ENCODE results near the gene LRP8. TPM values are rescaled to one million over a fixed set of nuclear protein-coding genes. Genes with fewer than 3 reads are reported as not detected.
"Not testable (repeated sequence)": the region's sequence is repeated elsewhere in the genome, so short reads cannot be mapped to it uniquely, and the experiment has no call there.

LRP8 gene
- total and polyA plus RNA-seq, 12 donors: 0.37 to 4.7 (median 2.2) TPM

GRCh38 chr1:53286955-53287354, 40.9 kb downstream of the LRP8 start:
- H3K9me3 ChIP-seq: no peaks in the 10 kb centered on the region
- H3K36me3 ChIP-seq: peaks cover 0 to 15% (median 0%) of the 10 kb centered on the region in 9 donors
- ATAC-seq: no peak
- 84 to 85% methylated on average over 4 of the region's 4 CpGs for WGBS, 2 donors
- intact Hi-C loops (cut with DNase I): no loop called here
- peaks cover 0 to 27% (median 4%) of the 10 kb centered on the region in 9 donors for H3K4me1 ChIP-seq
- no peak for DNase-seq
- no peak for TF ChIP-seq CTCF (IDR thresholded peaks at IDR 0.05)
- no peak overlapping the region for H3K27ac ChIP-seq
- H3K27me3 ChIP-seq: no peaks in the 10 kb centered on the region
- H3K4me3 ChIP-seq: no peak overlapping the region

DNA sequence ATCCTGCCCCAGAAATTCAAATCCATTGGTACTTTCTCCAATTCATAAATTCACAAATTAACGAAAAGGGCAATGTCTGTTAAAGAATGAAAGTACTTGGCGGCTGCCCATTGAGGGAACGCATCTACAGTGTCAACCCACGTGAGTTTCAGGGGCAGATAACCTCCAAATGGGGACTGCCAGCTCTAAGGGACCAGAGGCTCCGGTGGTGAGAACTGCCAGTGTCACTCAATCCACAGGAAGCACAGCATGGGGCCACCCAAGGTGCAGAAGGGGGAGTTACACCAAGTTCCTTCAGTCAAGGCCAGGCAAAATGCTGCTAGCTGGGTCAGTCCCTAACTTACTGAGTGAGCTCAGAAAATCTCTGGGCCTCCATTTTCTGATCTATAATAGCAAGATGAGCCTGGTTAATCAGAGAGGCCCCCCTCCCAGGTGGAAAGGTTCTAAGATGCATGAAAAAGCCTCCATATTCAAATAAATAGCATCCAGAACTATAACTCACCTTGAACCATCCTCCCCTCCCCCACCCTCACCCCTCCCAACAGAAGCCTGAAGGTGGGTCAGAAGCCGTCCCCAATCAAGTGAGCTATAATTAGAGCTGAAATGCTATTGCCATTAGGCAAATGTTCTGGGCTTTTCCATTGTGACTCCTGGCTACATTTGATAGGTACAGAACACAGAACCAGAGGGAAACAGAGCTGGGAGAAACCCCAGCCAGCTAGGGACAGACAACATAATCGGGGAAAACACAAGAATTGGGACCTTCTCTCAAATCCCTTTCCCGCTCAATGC, 41.7 kb downstream of the LRP8 start:
- DNase-seq (no peak), ATAC-seq (peak in 6 of 8 donors; percentile 45 to 80 (median 64))
- Histone ChIP-seq H3K9me3 (no peaks in the 10 kb centered on the region), H3K27ac (no peak overlapping the region), H3K4me1 (peaks cover 0 to 27% (median 4%) of the 10 kb centered on the region in 9 donors), H3K4me3 (no peak overlapping the region), H3K36me3 (peaks cover 0 to 15% (median 0%) of the 10 kb centered on the region in 9 donors), H3K27me3 (no peaks in the 10 kb centered on the region)
- no peak for TF ChIP-seq CTCF (IDR thresholded peaks at IDR 0.05)
- intact Hi-C loops (cut with DNase I): loop anchor here in 1 of 10 donors (2.0 kb wide), 1 partner anchor 45 kb away; no protein-coding TSS in a partner anchor
- 67 to 71% methylated on average over 8 of the region's 8 CpGs for WGBS, 2 donors

- Histone ChIP-seq H3K4me1 (peaks cover 0 to 27% (median 4%) of the 10 kb centered on the region in 9 donors), H3K36me3 (peaks cover 0 to 15% (median 0%) of the 10 kb centered on the region in 9 donors), H3K9me3 (no peaks in the 10 kb centered on the region), H3K4me3 (no peak overlapping the region), H3K27me3 (no peaks in the 10 kb centered on the region), H3K27ac (no peak overlapping the region)
- intact Hi-C loops (cut with DNase I): loop anchor here in 1 of 10 donors (2.0 kb wide), 1 partner anchor 45 kb away; no protein-coding TSS in a partner anchor
- 76 to 84% methylated on average over 5 of the region's 5 CpGs for WGBS, 2 donors
- no peak for TF ChIP-seq CTCF (IDR thresholded peaks at IDR 0.05)
- ATAC-seq (no peak), DNase-seq (no peak)
Observed at GRCh38 chr1:53285546-53285945, 42.3 kb downstream of the LRP8 start.

DNA sequence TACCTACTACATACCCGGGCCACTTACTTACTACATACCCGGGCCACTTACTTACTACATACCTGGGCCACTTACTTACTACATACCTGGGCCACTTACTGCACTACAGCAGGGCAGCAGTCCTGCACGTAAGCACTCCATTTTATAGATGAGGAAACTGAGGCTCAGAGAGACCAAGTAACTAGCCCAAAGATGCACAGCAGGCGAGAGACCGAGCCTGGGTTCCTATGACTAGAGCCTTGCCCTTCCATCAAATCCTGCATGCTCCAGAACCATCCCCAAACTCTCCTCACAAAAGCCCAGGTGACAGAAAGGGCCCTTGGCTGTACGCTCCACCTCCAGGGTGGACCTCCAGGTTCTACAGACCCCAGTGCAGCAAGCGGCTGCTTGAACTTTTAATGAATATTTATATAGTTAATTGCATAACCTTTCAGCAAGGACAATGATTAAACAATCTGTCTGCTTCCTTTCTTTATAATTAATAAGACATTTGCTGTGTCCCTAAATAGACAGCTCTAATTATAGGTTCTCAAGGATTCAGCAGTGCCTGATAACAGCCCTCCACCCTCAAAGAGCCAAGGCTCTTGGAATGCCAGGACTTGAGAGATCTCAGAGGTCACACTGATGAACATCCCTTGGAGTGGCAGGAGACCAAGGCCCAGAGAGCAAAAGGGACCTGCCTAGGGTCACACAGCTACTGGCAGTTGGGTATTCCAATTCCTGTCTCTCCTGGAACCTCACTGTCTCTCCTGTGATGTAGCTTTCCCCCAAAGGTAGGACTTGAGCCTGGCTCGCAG, 43.4 kb downstream of the LRP8 start:
- Histone ChIP-seq H3K4me3 (no peak overlapping the region), H3K27ac (no peak overlapping the region), H3K27me3 (no peaks in the 10 kb centered on the region), H3K9me3 (no peaks in the 10 kb centered on the region), H3K36me3 (peaks cover 0 to 15% (median 0%) of the 10 kb centered on the region in 9 donors), H3K4me1 (peaks cover 0 to 27% (median 4%) of the 10 kb centered on the region in 9 donors)
- DNase-seq (no peak), ATAC-seq (peak in 1 of 8 donors; percentile 15)
- TF ChIP-seq CTCF (IDR thresholded peaks at IDR 0.05): no peak
- intact Hi-C loops (cut with DNase I): loop anchor here in 1 of 10 donors (2.0 kb wide), 1 partner anchor 46 kb away; no protein-coding TSS in a partner anchor
- 96% methylated on average over 8 of the region's 8 CpGs for WGBS, 2 donors

GRCh38 chr1:53283156-53283555, 44.7 kb downstream of the LRP8 start:
- H3K27me3 ChIP-seq; DNase-seq; ATAC-seq; H3K4me3 ChIP-seq; H3K27ac ChIP-seq; H3K36me3 ChIP-seq; intact Hi-C loops (cut with DNase I); H3K9me3 ChIP-seq: not testable (repeated sequence)
- WGBS, 2 donors: 95% methylated on average over 12 of the region's 12 CpGs
- peaks cover 0 to 27% (median 4%) of the 10 kb centered on the region in 9 donors for H3K4me1 ChIP-seq

All from heart right ventricle (tissue), 16 donors.